Activated T-cell treated with anti-CD3 and anti-CD28 coated beads for 24 hours (primary cell): Measurements from ENCODE around the gene SH3GL2.

Experiments used
- DNase-seq: peaks from one replicate; pipeline ENCODE4 v3.0.0-alpha.2; 2020; ENCODE audit warnings: low read depth

The SH3GL2 gene

DNA sequence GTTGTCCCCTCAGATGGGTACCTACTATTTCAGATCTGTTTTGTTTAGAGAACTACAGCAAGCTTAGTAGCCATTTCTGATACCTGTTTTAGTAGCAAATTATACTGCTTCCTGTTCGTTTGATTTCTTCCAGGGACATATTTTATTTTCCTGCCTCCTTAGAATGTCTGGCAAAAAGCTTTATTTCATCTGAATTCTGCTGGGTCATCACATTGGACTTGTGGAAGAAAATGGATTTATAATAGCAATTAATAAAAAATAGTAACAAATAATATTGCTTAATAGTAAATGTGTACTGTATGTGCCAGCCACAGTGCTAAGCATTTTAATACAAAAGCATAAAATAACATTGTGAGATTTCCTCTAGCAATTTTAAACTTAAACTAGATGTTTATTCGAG is 79.4 kb downstream of the SH3GL2 start:
- DNase-seq, result no peak

DNA sequence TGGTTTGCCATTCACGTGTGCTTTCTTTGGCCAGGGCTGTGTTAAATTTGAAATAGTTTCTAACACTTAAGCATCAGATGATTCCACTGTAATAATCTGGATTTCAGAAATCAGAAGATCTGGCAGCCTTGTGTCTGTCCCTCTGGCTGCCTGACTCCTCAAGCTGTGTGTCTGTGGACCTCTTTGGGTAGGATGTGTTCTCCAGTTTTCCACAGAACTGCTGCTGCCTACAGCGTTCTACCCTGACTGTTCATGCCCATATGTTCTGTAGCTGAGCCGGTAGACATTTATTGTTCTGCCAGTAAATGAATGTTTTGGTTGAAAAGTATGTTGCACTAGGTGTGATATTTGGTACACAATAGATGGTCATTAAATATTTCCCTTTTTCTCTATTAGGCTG is 81.3 kb downstream of the SH3GL2 start:
- DNase-seq, result no peak

DNA sequence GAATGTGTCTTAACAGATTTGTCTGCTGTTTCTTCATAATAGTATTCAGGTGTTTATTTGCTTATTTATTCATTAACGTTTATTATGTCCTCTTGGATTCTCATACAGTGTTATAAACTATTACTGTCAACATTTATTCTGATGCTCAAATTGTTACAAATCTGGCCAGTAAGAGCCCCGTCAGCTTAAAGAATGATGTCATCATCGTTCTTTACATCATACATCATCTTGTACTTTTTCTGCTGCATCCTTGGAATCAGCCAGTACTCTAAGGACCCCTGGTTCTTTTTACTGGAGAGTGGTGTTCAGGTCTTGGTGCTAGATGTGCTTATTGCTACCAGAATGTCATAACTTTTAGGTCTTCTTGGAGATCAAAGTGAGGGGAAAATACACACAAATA is 86.6 kb downstream of the SH3GL2 start:
- DNase-seq, result no peak

DNA sequence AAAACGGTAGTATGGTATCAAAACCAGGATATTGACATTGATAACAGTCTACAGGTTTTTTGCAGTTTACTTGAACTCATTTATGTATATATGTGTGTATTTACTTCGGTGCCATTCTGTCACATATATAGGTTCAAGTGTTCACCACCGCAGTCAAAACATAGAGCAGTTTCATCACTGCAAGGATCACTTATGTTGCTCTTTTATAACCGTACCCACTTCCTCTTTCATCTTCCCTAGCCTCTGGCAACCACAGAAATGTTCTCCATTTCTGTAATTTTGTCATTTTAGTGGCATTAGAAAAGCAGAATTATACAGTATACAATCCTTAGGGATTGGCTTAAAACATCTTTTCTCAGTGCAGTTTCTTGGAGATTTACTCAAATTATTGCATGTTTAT is 90.3 kb downstream of the SH3GL2 start:
- DNase-seq, result no peak

DNA sequence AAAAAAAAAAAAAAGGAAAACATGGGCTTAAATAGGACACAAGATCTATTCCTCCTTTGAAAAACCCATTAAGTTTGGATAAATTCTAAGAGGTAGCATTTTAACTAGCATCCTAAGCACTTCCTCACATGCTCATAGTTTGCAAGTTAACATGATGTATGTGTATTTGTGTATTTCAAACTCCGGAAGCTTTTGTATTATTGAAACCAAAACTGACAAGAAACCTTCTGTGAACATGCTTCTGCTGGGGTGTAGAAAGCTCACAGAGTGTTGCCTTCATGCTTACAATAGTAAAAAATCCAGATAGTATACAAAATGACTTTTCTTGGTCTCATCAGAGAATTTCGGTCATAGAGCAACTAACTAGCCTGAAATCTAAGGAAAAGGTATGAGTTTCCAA is 103.8 kb downstream of the SH3GL2 start:
- DNase-seq, result no peak

DNA sequence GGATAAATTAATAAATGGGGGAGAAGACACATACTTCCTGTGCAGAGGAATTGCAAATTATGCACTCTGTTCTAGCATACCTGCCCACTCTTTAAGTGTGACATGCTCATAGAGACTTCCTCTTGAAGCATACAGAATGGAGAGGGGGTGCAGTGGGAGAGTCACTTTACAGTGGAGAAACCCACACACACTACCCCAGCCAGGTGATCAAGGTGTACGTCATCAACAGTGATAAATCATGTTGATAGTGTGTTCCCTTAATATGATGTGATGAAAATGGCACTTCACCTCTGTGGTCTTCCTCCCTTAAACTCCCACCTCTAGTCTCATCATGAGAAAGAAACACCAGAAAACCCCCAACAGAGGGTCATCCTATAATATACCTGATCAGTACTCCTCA is 110.0 kb downstream of the SH3GL2 start:
- DNase-seq, result no peak

DNA sequence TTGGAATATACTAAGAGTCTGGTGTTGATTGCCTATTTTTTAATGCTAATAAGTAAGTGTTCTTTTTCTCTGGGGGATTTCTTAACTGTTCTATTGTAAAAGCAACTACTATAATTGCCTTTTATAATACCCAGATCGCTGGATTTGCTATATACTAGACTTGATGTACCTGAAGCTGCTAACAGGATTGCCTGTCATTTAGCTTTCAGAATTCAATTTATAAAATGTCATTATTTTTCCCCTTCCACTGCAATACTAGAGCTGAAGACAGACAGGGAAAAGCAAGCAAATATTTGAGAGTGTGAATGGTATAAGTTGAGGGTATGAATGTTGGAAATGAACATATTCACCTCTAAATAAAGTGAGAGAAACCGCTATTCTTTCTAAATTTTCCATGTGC is 115.5 kb downstream of the SH3GL2 start:
- no peak for DNase-seq

DNA sequence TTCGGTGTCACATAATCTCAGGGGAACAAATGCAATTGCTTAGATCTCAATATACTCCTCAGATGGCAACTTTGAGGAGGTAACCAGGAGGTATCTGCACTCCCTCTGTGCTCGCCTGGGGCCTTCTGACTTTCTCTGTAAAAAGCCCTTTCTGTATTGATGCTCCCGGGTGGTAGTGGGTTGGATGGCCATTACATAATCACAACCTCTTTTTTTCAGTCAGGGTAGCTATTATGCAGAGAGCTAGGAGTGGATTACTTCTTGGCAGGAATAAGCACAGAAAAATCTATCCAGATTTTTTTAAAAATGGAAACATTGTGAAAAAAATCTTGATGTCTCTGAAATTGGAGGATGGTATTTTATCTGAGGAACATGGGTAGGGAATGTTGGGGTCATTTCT is 116.6 kb downstream of the SH3GL2 start:
- no peak for DNase-seq

DNA sequence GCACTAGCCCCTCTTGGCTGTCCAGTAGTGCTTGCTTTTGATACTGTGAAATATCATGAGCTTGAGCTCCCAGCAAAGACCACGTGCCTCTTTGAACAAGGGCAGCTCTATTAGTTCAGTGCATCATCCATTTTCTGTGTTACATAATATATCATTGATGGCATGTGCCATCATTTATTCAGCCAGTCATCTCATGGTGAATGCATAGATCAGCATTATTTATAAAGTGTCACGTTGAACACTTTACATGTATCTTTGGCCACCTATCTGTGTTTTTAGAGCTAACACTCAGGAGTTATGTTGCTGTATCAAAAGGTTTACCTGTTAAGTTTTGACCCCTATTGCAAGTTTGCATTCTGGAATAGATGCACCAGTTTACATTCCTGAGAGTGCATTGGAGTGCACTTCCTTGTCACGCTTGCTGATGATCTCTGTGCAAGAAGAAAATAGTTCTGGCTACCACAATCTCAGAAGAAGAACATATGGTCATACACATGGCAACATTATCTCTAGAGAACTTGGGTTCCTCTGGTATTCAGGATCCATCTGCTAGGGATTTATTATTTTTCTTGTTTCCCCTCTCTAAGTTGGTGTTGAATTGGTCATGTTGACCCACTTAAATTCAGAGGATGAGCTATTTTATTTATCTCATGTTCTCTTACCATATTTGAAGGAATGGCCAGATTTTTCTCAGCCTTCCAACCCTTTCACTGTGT is 120.9 kb downstream of the SH3GL2 start:
- DNase-seq, result no peak

DNA sequence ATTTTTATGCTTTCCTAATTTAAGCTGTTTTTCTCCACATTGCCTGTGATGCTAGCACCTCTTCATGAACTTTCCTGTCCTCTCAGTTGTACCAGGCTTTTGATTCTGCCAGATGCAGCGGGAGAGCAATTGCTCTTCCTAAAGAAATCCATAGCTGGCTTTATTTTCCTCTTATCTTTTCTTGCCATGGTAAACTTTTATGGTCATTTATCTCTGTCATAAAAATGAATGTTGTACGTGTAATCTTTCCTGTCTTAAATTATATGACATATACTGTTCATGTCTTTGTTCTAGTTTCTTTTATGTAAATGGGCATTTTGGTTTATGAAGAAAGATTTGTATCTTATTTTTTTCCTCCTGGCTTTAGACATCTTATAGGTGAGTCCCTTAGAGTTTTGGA is 127.5 kb downstream of the SH3GL2 start:
- DNase-seq, result no peak

DNA sequence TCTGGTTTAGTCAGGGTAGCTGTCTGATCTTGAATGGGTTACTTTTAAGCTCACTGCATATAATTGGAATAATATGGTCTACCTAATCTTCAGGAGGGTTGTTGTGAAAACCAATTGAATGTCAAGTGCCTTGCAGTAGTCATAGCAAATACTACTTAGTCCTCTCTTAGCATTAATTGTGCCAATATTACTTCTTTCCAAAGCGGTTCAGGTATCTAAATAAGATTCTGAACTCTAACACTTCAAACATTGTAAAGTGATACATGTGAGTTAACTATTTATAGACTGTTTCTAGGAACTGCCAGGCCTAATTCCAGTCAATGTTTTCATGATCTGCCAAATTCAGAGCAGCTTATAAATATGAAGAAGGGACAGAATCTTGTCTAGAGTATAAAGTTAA is 140.2 kb downstream of the SH3GL2 start:
- DNase-seq, result no peak

DNA sequence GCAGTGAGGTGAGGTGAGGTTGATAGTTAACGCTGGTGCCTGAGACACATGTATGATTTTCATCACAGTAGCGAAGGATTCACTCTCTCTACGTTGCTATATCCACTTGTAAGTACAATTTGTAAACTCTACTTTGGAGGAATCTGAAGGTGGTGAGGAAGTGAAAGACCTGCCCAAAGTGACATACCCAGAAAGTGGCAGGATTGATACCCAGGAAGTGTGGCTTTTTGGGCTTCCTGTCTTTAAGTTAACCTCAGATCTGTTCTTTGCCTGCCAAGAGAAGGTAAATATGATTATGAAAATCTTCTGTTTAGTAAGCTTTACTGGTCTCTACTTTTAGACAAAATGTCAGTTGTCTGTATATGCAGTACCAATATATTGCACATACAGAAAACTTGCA is 143.1 kb downstream of the SH3GL2 start:
- DNase-seq, result no peak

DNA sequence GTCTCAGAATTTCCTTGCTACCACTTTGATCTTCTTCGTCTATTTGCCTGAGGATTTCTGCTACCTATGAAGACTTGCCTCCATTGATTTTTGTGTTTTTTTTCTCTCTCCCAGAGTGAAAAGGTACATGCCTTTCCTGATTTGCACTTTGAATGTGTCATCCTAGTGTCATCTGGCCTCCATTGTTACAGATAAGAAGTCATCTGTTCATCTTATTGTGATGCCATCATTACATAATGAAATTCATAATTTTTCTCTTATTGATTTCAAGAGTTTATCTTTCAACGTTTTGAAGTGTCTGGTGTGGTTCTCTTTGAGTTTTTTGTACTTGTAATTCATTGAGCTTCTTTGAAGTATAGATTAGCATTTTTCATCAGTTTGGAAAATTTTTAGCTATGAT is 144.8 kb downstream of the SH3GL2 start:
- no peak for DNase-seq

DNA sequence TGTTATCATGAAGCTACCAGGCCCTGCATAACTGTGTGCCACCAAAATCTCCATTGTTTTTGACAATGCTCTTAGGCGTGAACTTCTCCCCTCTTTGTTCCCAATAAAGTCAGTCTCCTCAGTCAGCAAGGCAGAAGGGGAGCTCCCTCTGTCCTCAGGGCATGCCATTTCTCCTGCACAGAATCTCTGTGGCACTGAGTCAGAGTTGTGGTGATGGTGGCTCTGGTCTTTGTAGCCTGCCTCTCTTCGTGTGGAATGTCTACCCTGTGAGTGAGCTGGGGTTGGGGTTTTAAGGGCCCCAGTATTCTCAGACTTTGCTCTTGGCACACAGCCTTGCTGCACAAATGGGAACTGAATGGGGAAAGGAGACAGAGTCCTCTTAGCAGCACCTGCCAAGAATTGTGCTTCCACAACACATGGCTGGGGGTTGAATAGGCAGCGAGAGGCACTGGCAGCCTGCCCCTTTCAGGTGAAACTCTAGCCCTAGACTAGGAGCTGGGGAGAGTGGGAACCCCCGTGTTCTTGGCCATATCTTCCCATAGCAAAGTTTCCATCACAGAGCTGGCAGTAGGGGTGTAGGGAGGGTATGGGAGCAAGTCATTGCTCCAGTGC is 146.6 kb downstream of the SH3GL2 start:
- no peak for DNase-seq

DNA sequence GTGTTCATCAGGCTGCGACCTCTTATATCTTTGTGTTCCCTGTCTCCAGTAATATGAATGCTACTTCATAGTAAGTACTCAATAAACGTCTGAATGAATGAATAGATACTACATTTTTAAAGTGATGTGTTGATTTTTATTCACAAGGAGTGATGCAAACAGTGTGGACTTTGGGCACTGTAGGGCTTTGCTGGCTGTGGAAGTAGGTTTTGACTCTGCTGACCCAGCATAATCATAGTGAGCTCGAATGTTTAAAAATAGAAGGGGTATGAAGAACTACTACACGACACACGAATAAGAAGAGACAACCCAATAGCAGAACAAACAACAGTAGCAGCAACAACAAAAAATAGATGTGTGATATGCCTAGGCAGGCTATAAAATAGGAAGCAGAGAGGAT is 147.4 kb downstream of the SH3GL2 start:
- DNase-seq, result no peak

DNA sequence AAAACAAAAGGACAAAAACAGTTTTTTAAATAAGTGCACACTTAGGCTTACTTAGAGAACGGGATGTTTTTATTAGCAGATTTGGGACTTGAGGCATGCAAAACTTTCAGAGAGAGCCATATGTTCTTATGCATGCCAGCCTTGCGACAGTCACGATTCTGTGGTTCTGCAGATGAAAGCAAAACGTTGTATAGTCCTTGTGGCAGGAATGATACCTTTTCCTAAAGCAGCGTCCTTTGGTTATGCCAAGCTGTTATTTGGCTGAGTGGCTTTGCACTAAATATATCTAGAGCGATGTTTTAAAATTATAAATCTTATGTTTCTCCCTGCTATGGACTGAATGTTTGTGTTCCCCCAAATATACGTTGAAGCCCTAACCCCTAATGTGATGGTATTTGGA is 152.0 kb downstream of the SH3GL2 start:
- no peak for DNase-seq

DNA sequence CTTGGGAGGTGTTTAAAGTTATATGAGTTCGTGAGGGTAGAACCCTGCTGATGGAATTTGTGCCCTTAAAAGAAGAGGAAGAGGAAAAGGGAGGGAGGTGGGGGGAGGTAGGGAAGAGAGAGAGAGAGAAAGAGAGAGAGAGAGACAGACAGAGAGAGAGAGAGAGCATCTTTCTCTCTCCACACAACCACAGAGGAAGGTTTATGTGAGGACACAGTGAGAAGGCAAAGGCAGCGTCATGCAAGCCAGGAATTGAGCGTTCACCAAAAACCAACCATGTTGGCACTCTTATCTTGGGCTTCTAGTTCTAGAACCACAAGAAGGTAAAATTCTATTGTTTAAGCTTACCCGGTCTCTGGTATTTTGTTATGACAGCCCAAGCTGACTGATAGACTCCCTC is 152.4 kb downstream of the SH3GL2 start:
- no peak for DNase-seq

DNA sequence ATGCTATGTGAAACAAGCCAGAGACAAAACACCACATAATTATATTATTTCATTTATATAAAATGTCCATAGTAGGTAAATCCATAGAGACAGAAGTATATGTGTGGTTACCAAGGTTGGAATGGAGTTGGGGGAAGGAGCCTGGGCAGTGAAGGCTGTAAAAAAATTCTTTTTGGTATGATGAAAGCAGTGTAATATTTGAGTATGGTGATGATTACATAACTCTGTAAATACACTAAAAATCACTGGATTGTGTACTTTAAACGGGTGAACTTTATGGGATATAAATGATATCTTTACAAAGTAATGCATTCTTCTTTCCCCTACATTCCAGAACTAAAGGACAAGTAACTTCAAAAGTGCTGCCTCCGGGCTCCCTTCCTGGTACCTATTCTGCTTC is 155.8 kb downstream of the SH3GL2 start:
- DNase-seq, result no peak

DNA sequence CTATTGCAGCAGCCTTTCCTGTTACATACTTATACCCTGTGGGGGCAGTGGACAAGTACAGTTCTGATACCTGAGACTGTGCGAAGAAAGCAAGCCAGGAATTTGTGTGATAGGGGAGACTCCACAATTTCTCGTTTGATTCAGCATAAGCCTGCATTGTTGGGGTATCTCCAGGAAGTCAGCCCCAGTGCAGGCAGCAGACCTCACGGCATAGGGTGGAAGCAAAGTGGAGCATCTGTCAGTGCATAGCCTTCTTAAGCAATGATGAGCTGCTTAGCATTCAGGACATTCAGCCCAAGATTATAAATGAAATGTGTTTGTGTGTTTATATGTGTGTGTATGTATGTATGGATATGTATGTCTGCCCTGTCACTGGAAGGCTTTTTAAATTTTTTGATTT is 157.0 kb downstream of the SH3GL2 start:
- no peak for DNase-seq

DNA sequence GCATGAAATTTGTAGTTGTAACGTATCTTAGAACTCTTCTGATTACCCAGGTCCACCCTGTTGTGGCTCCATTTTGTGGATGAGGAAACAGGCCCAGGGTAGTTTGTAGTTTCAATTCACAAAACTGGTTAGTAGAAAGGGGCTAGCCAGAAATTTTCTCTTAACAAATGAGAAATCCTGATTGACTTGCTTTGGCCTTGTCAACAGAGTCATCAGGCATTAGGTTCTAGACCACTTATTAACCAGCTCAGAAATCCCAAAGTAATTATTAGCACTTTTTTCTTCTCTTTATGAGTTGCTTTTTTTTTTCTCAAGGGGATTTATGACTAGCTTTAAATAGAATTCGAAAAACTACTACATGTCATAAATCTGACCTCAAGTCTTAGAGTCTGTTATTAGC is 160.2 kb downstream of the SH3GL2 start:
- DNase-seq, result no peak

DNA sequence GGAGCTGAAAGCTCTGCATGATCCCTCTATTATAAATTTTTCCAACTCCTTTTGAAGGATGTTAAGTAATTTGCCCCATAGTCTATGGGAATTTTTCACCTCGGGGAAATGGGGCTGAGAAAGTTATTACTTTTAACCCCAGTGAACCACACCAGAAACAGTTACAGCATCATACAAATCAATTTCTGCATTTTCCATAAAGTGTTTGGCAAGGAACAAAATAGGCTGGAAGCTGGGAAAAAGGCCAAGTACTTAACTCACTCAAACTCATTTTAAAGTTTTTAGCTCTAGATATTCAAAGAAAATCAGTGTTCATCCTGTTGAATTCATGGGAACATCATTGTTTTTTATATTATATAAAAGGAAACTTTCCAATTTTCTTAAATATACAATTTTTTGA is 160.9 kb downstream of the SH3GL2 start:
- no peak for DNase-seq

DNA sequence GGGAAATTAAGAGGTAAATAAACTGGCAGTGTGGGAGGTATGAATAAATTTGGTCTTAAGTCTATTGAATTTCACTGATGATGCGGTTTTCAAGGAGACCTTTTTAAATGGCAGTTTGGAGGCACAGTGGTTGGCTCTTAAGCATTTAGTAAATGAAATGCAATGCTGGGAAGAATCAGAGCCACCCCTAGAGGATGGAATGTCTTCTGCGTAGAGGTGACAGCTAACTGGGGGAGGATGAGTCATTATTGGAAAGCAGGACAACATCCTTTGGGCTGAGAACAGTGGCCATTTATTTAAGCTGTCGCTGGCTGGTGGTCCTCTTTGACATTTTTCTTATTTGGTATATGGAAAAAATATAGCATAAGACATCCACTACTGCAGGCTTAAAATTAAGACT is 163.2 kb downstream of the SH3GL2 start:
- DNase-seq, result no peak

DNA sequence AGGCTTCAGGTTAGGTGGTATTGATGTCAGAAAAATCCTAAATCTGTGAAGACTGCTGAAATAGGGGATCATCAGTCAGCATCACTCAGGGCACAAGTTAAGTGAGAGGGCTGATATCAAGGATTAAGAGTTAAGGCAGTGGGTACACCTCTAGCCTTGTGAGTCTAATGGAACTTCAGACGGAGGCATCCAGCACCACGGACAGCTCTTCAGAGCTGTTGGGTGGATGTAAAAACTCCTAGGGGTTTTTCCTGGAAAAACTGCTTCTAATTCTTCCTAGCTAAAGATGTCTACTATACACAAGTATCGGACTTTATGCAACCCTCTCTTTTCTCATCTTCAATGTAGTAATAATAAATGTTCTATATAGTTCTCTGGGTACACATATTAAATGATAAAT is 165.9 kb downstream of the SH3GL2 start:
- no peak for DNase-seq

DNA sequence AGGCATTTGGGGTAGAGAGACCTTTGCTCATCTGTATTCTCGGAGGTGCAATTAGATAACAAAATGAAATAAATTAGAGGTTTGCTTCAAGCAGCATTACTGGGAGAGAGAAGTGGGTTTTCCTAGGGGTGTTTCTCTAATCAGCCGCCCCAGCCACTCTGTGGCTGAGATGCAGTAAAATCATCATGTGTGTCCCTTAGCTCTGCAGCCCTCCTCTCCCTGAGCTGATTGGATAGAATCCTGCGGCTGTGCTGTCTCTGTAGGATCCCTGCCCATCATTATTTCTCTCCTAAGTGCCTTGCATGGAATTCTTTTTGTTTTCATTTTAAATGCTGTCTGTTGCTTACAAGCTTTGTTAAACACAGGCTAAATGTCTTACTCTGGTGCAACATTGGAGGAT is 171.4 kb downstream of the SH3GL2 start:
- no peak for DNase-seq
